NCI-H2107 (cell line): ENCODE measurements around the gene POLR2E.

Source experiments
- DNase-seq: peaks from one replicate; lab custom pipeline; 2025; lab: John Stamatoyannopoulos, UW

The POLR2E gene

GRCh38 chr19:1047696-1048147 lies 47.5 kb downstream of the POLR2E start:
- no peak for DNase-seq

GRCh38 chr19:1046836-1047695 lies 48.1 kb downstream of the POLR2E start:
- no peak for DNase-seq

- no peak for DNase-seq
These were observed 49.0 kb downstream of the POLR2E start for GRCh38 chr19:1046117-1046626.

GRCh38 chr19:1045247-1045603 lies 50.0 kb downstream of the POLR2E start:
- no peak for DNase-seq

GRCh38 chr19:1042689-1043511 lies 52.3 kb downstream of the POLR2E start:
- DNase-seq, result no peak

GRCh38 chr19:1041835-1042685 lies 53.1 kb downstream of the POLR2E start:
- DNase-seq, result peak; percentile 47

- DNase-seq, result no peak
These were observed 53.8 kb downstream of the POLR2E start for GRCh38 chr19:1041272-1041834.

- peak; percentile 61 for DNase-seq
These were observed 54.5 kb downstream of the POLR2E start for GRCh38 chr19:1040476-1041271.

GRCh38 chr19:1039646-1040475 lies 55.3 kb downstream of the POLR2E start, which contains the start of gene ABCA7:
ABCA7 (plus strand) TSS chr19:1040107; CDS start chr19:1041362, 1,255 bp downstream.
- peak; percentile 90 for DNase-seq

- DNase-seq, result no peak
These were observed 56.1 kb downstream of the POLR2E start for GRCh38 chr19:1038978-1039645.

- DNase-seq, result no peak
These were observed 57.5 kb downstream of the POLR2E start for GRCh38 chr19:1037621-1038064.
